Anterior cingulate cortex (tissue), 58 donors: ENCODE data around the gene RPL4.
A peak's percentile ranks its signal among the peaks of the same experiment; 100 is the strongest.
"Not testable (repeated sequence)": the region's sequence is repeated elsewhere in the genome, so short reads cannot be mapped to it uniquely, and the experiment has no call there.

Source experiments
- DNase-seq, 58 donors: peaks; one replicate each; lab custom pipeline; 2025; lab: John Stamatoyannopoulos, UW

RPL4 gene

GRCh38 chr15:66494262-66494661 is 10.4 kb downstream of the RPL4 start:
- DNase-seq: no peak

GRCh38 chr15:66491846-66492245 is 12.8 kb downstream of the RPL4 start:
- no peak for DNase-seq

GRCh38 chr15:66489179-66489791 is 15.4 kb downstream of the RPL4 start:
- DNase-seq: no peak

GRCh38 chr15:66488525-66488924 is 16.1 kb downstream of the RPL4 start:
- no peak for DNase-seq

- no peak for DNase-seq
Measured at GRCh38 chr15:66486887-66487286, 17.8 kb downstream of the RPL4 start.

- DNase-seq: no peak
Measured at GRCh38 chr15:66484539-66485112, 20.0 kb downstream of the RPL4 start.

- DNase-seq: no peak
Measured at GRCh38 chr15:66483131-66483566, 21.5 kb downstream of the RPL4 start.

- DNase-seq: peak in 17 of 58 donors; percentile 12 to 69 (median 25)
Measured at GRCh38 chr15:66482539-66482938, 22.1 kb downstream of the RPL4 start.

GRCh38 chr15:66481107-66481856 is 23.4 kb downstream of the RPL4 start:
- no peak for DNase-seq

GRCh38 chr15:66480267-66480666 is 24.4 kb downstream of the RPL4 start:
- DNase-seq: no peak

GRCh38 chr15:66477011-66477410 is 27.6 kb downstream of the RPL4 start:
- peak in 41 of 58 donors; percentile 6 to 86 (median 34) for DNase-seq

- DNase-seq: peak in 4 of 58 donors; percentile 13 to 50 (median 32)
Measured at GRCh38 chr15:66476535-66476934, 28.1 kb downstream of the RPL4 start.

- no peak for DNase-seq
Measured at GRCh38 chr15:66474963-66475362, 29.7 kb downstream of the RPL4 start.

- peak in 5 of 58 donors; percentile 5 to 20 (median 6) for DNase-seq
Measured at GRCh38 chr15:66474135-66474534, 30.5 kb downstream of the RPL4 start.

GRCh38 chr15:66472176-66472999 is 32.3 kb downstream of the RPL4 start:
- peak in 9 of 58 donors; percentile 3 to 36 (median 10) for DNase-seq

GRCh38 chr15:66470825-66471224 is 33.8 kb downstream of the RPL4 start:
- DNase-seq: not testable (repeated sequence)

- not testable (repeated sequence) for DNase-seq
Measured at GRCh38 chr15:66467162-66468040, 37.3 kb downstream of the RPL4 start.

GRCh38 chr15:66465294-66465693 is 39.4 kb downstream of the RPL4 start:
- not testable (repeated sequence) for DNase-seq

- DNase-seq: peak in 2 of 58 donors; percentile 3 to 12
Measured at GRCh38 chr15:66462627-66463026, 42.0 kb downstream of the RPL4 start.

- no peak for DNase-seq
Measured at GRCh38 chr15:66461917-66462316, 42.7 kb downstream of the RPL4 start.
